Retinal pigment epithelial cell (primary cell): Measurements from ENCODE around the gene KRTAP12-4.
"Not testable (repeated sequence)": the region's sequence is repeated elsewhere in the genome, so short reads cannot be mapped to it uniquely, and the experiment has no call there.

Experiments
- DNase-seq: peaks from one replicate; pipeline ENCODE4 v3.0.0-alpha.2; 2010; ENCODE audit warnings: low read depth
- H3K4me3 ChIP-seq: 2 replicates; pipeline ENCODE4 v1.5.1; 2011; ENCODE audit warnings: mild to moderate bottlenecking, low read length, control low read depth, moderate library complexity
- TF ChIP-seq, protein P1 (sequence below): conservative IDR thresholded peaks from 2 replicates; pipeline ENCODE4 v1.5.1; 2011; ENCODE audit warnings: low read depth, low read length, control low read depth, inconsistent platforms

The KRTAP12-4 gene

DNA sequence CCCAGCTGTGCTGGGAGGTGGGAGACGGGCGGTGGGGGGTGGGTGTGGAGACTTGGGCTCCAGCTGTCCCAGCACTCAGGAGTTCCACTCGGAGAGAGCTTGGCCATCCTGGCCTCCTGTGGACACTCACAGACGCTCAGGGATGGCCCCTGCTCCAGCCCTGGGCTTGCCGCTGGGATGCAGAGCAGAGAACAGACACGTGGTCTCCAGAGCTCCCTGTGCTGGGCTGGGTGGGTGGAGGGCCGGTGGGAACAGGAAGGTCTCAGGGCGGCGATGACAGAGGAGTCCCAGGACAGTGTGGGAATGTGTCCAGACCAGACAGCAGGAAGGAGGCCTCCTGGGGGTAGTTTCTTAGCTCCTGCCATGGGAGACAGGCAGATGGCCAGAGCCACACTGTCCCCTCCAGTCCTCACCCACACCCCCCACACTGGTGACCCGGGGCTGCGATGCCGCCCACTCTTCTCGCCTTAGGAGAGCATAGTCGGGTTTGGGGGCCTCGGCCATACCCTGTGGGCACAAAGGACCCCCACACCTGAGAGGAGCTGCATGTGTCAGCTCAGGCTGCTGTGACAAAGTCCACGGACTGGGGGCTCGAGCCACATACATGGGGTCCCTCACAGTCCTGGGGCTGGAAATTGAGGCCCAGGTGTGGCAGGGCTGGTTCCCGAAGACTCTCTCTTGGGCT, 25.6 kb downstream of the KRTAP12-4 start:
- TF ChIP-seq, protein P1, sequence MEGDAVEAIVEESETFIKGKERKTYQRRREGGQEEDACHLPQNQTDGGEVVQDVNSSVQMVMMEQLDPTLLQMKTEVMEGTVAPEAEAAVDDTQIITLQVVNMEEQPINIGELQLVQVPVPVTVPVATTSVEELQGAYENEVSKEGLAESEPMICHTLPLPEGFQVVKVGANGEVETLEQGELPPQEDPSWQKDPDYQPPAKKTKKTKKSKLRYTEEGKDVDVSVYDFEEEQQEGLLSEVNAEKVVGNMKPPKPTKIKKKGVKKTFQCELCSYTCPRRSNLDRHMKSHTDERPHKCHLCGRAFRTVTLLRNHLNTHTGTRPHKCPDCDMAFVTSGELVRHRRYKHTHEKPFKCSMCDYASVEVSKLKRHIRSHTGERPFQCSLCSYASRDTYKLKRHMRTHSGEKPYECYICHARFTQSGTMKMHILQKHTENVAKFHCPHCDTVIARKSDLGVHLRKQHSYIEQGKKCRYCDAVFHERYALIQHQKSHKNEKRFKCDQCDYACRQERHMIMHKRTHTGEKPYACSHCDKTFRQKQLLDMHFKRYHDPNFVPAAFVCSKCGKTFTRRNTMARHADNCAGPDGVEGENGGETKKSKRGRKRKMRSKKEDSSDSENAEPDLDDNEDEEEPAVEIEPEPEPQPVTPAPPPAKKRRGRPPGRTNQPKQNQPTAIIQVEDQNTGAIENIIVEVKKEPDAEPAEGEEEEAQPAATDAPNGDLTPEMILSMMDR: no peak
- DNase-seq: no peak
- no peak overlapping the region for H3K4me3 ChIP-seq

DNA sequence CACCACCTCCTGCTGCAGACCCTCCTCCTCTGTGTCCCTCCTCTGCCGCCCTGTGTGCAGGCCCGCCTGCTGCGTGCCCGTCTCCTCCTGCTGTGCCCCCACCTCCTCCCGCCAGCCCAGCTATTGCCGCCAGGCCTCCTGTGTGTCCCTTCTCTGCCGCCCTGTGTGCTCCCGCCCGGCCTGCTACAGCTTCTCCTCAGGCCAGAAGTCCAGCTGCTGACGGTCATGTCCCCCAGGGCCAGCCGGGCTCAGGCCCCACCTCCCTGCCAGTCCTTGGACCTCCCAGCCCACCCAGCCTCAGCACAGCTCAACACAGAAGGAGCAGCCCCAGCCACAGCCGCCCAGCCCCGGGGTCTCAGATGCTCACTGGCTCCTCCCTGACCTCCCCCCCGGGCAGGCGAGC, 26.6 kb downstream of the KRTAP12-4 start:
- DNase-seq, H3K4me3 ChIP-seq: not testable (repeated sequence)

DNA sequence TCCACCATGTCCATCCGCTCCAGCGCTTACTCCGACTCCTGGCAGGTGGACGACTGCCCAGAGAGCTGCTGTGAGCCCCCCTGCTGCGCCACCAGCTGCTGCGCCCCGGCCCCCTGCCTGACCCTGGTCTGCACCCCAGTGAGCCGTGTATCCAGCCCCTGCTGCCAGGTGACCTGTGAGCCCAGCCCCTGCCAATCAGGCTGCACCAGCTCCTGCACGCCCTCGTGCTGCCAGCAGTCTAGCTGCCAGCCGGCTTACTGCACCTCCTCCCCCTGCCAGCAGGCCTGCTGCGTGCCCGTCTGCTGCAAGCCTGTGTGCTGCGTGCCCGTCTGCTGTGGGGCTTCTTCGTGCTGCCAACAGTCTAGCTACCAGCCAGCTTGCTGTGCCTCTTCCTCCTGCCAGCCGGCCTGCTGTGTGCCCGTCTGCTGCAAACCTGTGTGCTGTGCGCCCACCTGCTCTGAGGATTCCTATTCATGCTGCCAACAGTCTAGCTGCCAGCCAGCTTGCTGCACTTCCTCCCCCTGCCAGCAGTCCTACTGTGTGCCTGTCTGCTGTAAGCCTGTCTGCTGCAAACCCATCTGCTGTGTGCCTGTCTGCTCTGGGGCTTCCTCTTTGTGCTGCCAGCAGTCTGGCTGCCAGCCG, 27.2 kb downstream of the KRTAP12-4 start:
- H3K4me3 ChIP-seq, DNase-seq: not testable (repeated sequence)

DNA sequence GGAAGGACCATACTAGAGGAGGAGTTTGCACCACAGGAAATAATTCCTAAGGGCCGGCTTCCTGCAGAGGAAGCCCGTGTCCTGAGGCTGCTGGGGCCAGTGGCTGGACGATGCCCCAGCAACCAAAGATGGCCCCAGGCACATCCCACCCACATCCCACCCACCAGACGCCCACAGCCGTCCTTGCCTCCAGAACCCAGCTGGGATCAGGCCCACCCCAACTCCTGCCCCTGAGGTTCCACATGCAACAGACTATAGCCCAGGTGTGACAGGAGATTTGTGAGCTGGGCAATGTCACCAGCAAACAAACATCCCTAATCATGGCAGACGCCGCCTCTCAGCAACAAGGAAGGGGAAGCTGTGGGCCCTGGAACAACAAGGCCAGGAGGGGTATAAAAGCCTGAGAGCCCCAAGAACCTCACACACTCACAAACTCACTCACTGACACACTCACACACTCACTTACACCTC, 27.8 kb downstream of the KRTAP12-4 start, which contains the start of gene KRTAP10-9:
Gene KRTAP10-9 (plus strand): TSS at position 421 of the 471 bp plus-strand sequence. CDS start 79 bp downstream, outside the sequence.
- no peak within 1 kb of the TSS for H3K4me3 ChIP-seq
- DNase-seq: no peak
- TF ChIP-seq, protein P1: no peak

DNA sequence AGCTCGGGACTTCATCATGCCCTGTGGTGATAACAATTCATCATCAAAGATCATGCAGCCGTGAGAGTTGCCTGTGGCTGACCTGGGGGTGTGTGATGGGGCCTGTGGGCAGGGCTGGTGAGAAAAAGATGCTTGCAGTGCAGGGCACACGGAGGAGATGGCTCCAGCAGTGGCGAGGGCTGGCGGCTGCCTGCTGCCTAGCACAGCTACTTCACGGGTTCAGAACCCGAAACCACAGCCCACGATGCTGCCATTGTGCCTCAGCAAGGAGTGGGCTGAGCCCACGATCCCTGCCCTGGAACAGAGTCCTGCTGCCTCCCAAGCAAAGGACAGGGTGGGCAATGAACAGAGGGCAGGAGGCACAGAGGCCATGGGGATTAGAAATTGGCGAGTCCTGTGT, 28.2 kb downstream of the KRTAP12-4 start:
- no peak for DNase-seq
- TF ChIP-seq, protein P1: no peak
- H3K4me3 ChIP-seq: no peak overlapping the region

DNA sequence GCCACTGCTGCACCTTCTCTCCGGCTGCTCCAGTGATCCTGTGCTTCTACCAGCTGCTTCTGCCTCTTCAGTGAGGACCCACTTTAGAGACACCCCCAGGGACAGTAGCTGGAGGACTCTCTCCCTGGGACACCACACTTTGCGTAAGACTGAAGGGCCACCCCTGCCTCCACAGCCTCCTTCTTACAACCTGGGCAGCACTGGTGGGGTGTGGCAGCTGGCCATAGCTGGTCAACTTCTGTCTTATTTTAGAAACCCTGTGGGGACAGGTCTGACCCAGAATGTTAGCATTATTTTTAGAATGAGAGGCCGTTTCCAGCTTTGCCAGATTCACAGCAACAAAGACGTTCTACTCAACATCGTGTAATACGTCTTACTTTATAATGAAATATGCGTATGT, 28.7 kb downstream of the KRTAP12-4 start:
- no peak for DNase-seq
- TF ChIP-seq, protein P1: no peak
- no peak overlapping the region for H3K4me3 ChIP-seq

DNA sequence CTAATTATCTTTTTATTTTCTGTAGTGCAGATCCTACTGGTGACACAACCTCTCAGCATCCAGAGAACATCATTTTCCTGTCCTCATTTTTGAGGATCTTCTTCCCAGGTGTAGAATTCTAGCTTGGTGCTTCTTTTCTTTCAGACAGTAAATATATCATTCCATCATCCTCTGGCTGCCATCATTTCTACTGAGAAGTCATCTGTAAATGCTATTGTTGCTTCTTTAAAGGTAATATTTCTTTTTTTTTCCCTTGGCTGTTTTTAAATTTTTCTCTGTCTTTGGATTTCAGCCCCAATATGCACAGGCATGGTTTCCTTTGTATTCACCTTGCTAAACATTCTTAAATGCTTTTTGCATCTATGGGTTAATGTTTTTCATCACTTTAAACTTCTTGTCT, 30.9 kb downstream of the KRTAP12-4 start:
- TF ChIP-seq, protein P1: no peak
- no peak for DNase-seq
- H3K4me3 ChIP-seq: no peak overlapping the region

DNA sequence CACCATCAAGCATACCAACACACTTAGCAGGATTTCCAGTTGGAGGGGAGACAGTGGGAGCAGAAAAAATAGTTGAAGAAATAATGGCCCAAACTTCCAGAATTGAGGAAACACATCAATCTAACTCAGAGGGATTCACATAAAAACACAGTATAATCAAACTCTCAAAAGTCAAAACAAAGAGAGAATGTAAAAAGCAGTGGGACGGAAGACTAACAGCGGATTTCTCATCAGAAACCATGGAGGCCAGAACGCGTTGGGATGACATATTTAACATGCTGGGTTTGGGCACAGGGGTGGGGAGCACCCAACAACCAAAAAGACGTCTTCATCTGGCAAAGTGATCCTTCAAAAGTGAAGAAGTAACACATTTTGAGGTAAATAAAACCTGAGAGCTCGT, 34.6 kb downstream of the KRTAP12-4 start:
- no peak overlapping the region for H3K4me3 ChIP-seq
- TF ChIP-seq, protein P1: no peak
- DNase-seq: no peak
